Astrocyte (in vitro differentiated cells and primary cell): Measurements from ENCODE around the gene TBC1D24.

Experiments used
- EZH2 ChIP-seq: IDR thresholded peaks from 2 replicates; pipeline ENCODE4 v1.6.1; 2012; ENCODE audit warnings: mild to moderate bottlenecking, low read length, inconsistent platforms; ENCODE audit not compliant: insufficient read depth
- TF ChIP-seq, protein P1 (sequence below): IDR thresholded peaks from 2 replicates; pipeline ENCODE4 v1.5.1; 2011; ENCODE audit warnings: low read depth, mild to moderate bottlenecking, inconsistent platforms, low read length, moderate library complexity; ENCODE audit not compliant: insufficient read depth

DNA sequence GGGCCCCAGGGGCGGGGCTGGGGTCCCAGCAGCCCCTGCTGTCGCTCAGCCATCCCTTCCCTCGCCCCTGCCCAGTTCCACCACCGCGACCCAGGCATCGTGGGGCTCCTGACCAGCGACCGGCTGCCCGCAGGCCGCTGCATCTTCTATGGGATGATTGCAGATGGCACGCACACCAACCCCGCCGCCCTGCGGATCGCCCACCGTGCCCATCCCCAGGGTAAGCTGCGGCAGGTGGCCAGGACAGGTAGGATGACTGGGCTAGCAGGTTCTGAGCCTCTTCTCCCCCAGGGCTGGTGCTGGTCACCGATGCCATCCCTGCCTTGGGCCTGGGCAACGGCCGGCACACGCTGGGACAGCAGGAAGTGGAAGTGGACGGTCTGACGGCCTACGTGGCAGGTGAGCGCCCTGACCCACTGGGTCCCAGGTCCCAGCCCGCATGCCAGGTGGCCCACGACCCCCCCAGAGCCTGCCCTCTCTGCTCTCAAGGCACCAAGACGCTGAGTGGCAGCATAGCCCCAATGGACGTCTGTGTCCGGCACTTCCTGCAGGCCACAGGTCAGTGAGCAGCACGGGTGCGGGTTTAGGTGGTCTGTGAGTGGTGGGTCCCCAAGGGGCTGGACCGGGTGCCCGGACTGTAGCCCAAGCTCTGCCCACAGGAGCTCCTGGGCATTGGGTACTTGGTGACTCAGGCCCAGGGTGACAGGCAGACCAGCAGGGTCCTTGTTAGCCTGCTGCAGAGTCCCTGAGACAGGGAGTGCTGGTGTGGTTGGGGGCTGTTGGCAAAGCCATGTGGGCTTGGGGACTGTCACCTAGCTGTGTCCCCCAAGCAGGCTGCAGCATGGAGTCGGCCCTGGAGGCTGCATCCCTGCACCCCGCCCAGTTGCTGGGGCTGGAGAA lies 53.5 kb downstream of the TBC1D24 start:
- TF ChIP-seq, protein P1, sequence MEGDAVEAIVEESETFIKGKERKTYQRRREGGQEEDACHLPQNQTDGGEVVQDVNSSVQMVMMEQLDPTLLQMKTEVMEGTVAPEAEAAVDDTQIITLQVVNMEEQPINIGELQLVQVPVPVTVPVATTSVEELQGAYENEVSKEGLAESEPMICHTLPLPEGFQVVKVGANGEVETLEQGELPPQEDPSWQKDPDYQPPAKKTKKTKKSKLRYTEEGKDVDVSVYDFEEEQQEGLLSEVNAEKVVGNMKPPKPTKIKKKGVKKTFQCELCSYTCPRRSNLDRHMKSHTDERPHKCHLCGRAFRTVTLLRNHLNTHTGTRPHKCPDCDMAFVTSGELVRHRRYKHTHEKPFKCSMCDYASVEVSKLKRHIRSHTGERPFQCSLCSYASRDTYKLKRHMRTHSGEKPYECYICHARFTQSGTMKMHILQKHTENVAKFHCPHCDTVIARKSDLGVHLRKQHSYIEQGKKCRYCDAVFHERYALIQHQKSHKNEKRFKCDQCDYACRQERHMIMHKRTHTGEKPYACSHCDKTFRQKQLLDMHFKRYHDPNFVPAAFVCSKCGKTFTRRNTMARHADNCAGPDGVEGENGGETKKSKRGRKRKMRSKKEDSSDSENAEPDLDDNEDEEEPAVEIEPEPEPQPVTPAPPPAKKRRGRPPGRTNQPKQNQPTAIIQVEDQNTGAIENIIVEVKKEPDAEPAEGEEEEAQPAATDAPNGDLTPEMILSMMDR = no peak
- no peak for TF ChIP-seq EZH2
